Glomerular endothelial cell (primary cell): ENCODE measurements around the gene INSRR. TPM values are rescaled to one million over a fixed set of nuclear protein-coding genes. Genes with fewer than 3 reads are reported as not detected.

Experiments
- DNase-seq: peaks from one replicate; pipeline ENCODE4 v3.0.0-alpha.2; 2011; ENCODE audit warnings: low read depth, low spot score; ENCODE audit errors: extremely low read depth
- total RNA-seq: library from RNA; depleted of rRNA; stranded (reverse); fragments of >200 nt; gene quantifications from 2 replicates; pipeline ENCODE4 v1.2.3, GENCODE V29; 2015

Gene INSRR
- total RNA-seq, 1 donor from 2014 or later = not detected

GRCh38 chr1:156836892-156837291 is 22.0 kb downstream of the INSRR start:
- no peak for DNase-seq

GRCh38 chr1:156836041-156836654 is 22.8 kb downstream of the INSRR start:
- no peak for DNase-seq

- DNase-seq = no peak
Measured at GRCh38 chr1:156834322-156834721, 24.6 kb downstream of the INSRR start.

GRCh38 chr1:156833603-156834002 is 25.3 kb downstream of the INSRR start:
- DNase-seq = no peak

- no peak for DNase-seq
Measured at GRCh38 chr1:156832434-156832833, 26.5 kb downstream of the INSRR start.

GRCh38 chr1:156828400-156829124 is 30.4 kb downstream of the INSRR start:
- DNase-seq = no peak

- no peak for DNase-seq
Measured at GRCh38 chr1:156826630-156827029, 32.3 kb downstream of the INSRR start.

- DNase-seq = no peak
Measured at GRCh38 chr1:156823210-156823790, 35.6 kb downstream of the INSRR start.

GRCh38 chr1:156822680-156823079 is 36.2 kb downstream of the INSRR start:
- DNase-seq = no peak

- no peak for DNase-seq
Measured at GRCh38 chr1:156821801-156822200, 37.1 kb downstream of the INSRR start.

GRCh38 chr1:156816561-156817328 is 42.2 kb downstream of the INSRR start, which contains the start of gene SH2D2A:
Gene SH2D2A (minus strand): TSS chr1:156816848. CDS start chr1:156816708, 140 bp downstream.
- no peak for DNase-seq

- no peak for DNase-seq
Measured at GRCh38 chr1:156815961-156816422, 42.9 kb downstream of the INSRR start.

GRCh38 chr1:156815307-156815826 is 43.5 kb downstream of the INSRR start:
- DNase-seq = no peak

GRCh38 chr1:156814571-156815260 is 44.2 kb downstream of the INSRR start:
- DNase-seq = no peak

GRCh38 chr1:156813750-156814570 is 45.0 kb downstream of the INSRR start:
- DNase-seq = no peak

- DNase-seq = no peak
Measured at GRCh38 chr1:156813298-156813697, 45.6 kb downstream of the INSRR start.

- no peak for DNase-seq
Measured at GRCh38 chr1:156812293-156812990, 46.5 kb downstream of the INSRR start.

GRCh38 chr1:156811168-156811567 is 47.7 kb downstream of the INSRR start:
- DNase-seq = no peak
